SK-N-SH treated with all-trans-retinoic acid at 6 μM for 48 hours (cell line): Measurements from ENCODE around the gene SORL1.

Experiments used
- ATAC-seq: fragments of 200-7000 bp; cut with Tn5 transposase; 3 replicates; pipeline ENCODE4 v1.9.1; 2020; ENCODE audit warnings: mild to moderate bottlenecking, moderate library complexity
- ARNTL ChIP-seq: fragments of 450-650 bp; formaldehyde crosslinking; IDR thresholded peaks from 2 replicates; pipeline ENCODE4 v1.5.0; 2020; ENCODE audit warnings: low read depth, mild to moderate bottlenecking, moderate library complexity, borderline replicate concordance
- BACH2 ChIP-seq: fragments of 250-450 bp; sonication (Bioruptor Pico); IDR thresholded peaks from 2 replicates; pipeline ENCODE4 v1.9.0; 2021; ENCODE audit warnings: mild to moderate bottlenecking, borderline replicate concordance
- CSDC2 ChIP-seq: fragments of 250-450 bp; sonication (Bioruptor Pico); IDR thresholded peaks from 2 replicates; pipeline ENCODE4 v1.5.0; 2020; ENCODE audit warnings: mild to moderate bottlenecking, moderate library complexity
- CSRNP3 ChIP-seq: fragments of 250-450 bp; sonication (Bioruptor Pico); IDR thresholded peaks from 2 replicates; pipeline ENCODE4 v1.5.1; 2021; ENCODE audit warnings: mild to moderate bottlenecking, moderate library complexity
- ESRRG ChIP-seq: fragments of 250-450 bp; sonication (Bioruptor Pico); IDR thresholded peaks from 2 replicates; pipeline ENCODE4 v1.6.1; 2021; ENCODE audit warnings: mild to moderate bottlenecking
- GLIS3 ChIP-seq: fragments of 250-450 bp; sonication (Bioruptor Pico); IDR thresholded peaks from 2 replicates; pipeline ENCODE4 v1.5.0; 2020; ENCODE audit warnings: mild to moderate bottlenecking, moderate library complexity
- ISL1 ChIP-seq: fragments of 250-450 bp; sonication (Bioruptor Pico); IDR thresholded peaks from 2 replicates; pipeline ENCODE4 v2.1.2; 2022; ENCODE audit warnings: mild to moderate bottlenecking, moderate library complexity
- OSR1 ChIP-seq: fragments of 250-450 bp; sonication (Bioruptor Pico); IDR thresholded peaks from 2 replicates; pipeline ENCODE4 v1.8.0; 2022; ENCODE audit warnings: moderate library complexity, mild to moderate bottlenecking, inconsistent platforms
- RARB ChIP-seq: fragments of 250-450 bp; sonication (Bioruptor Pico); IDR thresholded peaks from 2 replicates; pipeline ENCODE4 v1.8.0; 2021; ENCODE audit warnings: mild to moderate bottlenecking, moderate library complexity
- SNAI2 ChIP-seq: fragments of 250-450 bp; sonication (Bioruptor Pico); IDR thresholded peaks from 2 replicates; pipeline ENCODE4 v1.5.0; 2020; ENCODE audit warnings: mild to moderate bottlenecking, moderate library complexity
- TOX ChIP-seq: fragments of 250-450 bp; sonication (Bioruptor Pico); IDR thresholded peaks from 2 replicates; pipeline ENCODE4 v1.8.0; 2021; ENCODE audit warnings: mild to moderate bottlenecking, moderate library complexity, borderline replicate concordance
- TSHZ2 ChIP-seq: fragments of 250-450 bp; sonication (Bioruptor Pico); IDR thresholded peaks from 2 replicates; pipeline ENCODE4 v1.5.0; 2020; ENCODE audit warnings: mild to moderate bottlenecking, moderate library complexity
- ZC3H10 ChIP-seq: fragments of 250-450 bp; sonication (Bioruptor Pico); IDR thresholded peaks from 2 replicates; pipeline ENCODE4 v1.5.1; 2021; ENCODE audit warnings: mild to moderate bottlenecking, moderate library complexity
- ZFP3 ChIP-seq: fragments of 250-450 bp; sonication (Bioruptor Pico); IDR thresholded peaks from 2 replicates; pipeline ENCODE4 v1.5.0; 2020; ENCODE audit warnings: mild to moderate bottlenecking, moderate library complexity
- ZFP30 ChIP-seq: fragments of 450-650 bp; formaldehyde crosslinking; IDR thresholded peaks from 2 replicates; pipeline ENCODE4 v1.5.0; 2022; ENCODE audit warnings: mild to moderate bottlenecking, moderate library complexity
- ZNF565 ChIP-seq: fragments of 450-650 bp; formaldehyde crosslinking; conservative IDR thresholded peaks from 2 replicates; pipeline ENCODE4 v1.5.0; 2020; ENCODE audit warnings: low read depth, mild to moderate bottlenecking, moderate library complexity
- ZNF8 ChIP-seq: fragments of 450-650 bp; formaldehyde crosslinking; IDR thresholded peaks from 2 replicates; pipeline ENCODE4 v1.5.0; 2020; ENCODE audit warnings: mild to moderate bottlenecking, moderate library complexity
- TF ChIP-seq, protein P1 (sequence below): fragments of 250-450 bp; sonication (Bioruptor Pico); IDR thresholded peaks from 2 replicates; pipeline ENCODE4 v1.8.0; 2020; ENCODE audit warnings: mild to moderate bottlenecking, moderate library complexity, borderline replicate concordance
- TF ChIP-seq, protein P2 (sequence below): fragments of 250-450 bp; sonication (Bioruptor Pico); IDR thresholded peaks from 2 replicates; pipeline ENCODE4 v1.8.0; 2021; ENCODE audit warnings: low read depth, mild to moderate bottlenecking, moderate library complexity, borderline replicate concordance

SORL1 gene

GRCh38 chr11:121521145-121522042 lies 69.3 kb downstream of the SORL1 start:
- TF ChIP-seq, protein P1, sequence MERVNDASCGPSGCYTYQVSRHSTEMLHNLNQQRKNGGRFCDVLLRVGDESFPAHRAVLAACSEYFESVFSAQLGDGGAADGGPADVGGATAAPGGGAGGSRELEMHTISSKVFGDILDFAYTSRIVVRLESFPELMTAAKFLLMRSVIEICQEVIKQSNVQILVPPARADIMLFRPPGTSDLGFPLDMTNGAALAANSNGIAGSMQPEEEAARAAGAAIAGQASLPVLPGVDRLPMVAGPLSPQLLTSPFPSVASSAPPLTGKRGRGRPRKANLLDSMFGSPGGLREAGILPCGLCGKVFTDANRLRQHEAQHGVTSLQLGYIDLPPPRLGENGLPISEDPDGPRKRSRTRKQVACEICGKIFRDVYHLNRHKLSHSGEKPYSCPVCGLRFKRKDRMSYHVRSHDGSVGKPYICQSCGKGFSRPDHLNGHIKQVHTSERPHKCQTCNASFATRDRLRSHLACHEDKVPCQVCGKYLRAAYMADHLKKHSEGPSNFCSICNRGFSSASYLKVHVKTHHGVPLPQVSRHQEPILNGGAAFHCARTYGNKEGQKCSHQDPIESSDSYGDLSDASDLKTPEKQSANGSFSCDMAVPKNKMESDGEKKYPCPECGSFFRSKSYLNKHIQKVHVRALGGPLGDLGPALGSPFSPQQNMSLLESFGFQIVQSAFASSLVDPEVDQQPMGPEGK (CRISPR knock-in tag) = no peak
- TF ChIP-seq ZC3H10 (CRISPR knock-in tag) (no peak), RARB (CRISPR knock-in tag) (no peak), ZNF565 (CRISPR knock-in tag) (no peak), BACH2 (CRISPR knock-in tag) (no peak), CSRNP3 (CRISPR knock-in tag) (no peak), TSHZ2 (CRISPR knock-in tag) (no peak), ZFP3 (CRISPR knock-in tag) (no peak), SNAI2 (no peak), ISL1 (CRISPR knock-in tag) (no peak), OSR1 (CRISPR knock-in tag) (no peak), GLIS3 (CRISPR knock-in tag) (no peak), ARNTL (CRISPR knock-in tag) (no peak), TOX (CRISPR knock-in tag) (no peak), ZFP30 (no peak), CSDC2 (CRISPR knock-in tag) (no peak), ZNF8 (CRISPR knock-in tag) (no peak), ESRRG (CRISPR knock-in tag) (no peak)
- TF ChIP-seq, protein P2, sequence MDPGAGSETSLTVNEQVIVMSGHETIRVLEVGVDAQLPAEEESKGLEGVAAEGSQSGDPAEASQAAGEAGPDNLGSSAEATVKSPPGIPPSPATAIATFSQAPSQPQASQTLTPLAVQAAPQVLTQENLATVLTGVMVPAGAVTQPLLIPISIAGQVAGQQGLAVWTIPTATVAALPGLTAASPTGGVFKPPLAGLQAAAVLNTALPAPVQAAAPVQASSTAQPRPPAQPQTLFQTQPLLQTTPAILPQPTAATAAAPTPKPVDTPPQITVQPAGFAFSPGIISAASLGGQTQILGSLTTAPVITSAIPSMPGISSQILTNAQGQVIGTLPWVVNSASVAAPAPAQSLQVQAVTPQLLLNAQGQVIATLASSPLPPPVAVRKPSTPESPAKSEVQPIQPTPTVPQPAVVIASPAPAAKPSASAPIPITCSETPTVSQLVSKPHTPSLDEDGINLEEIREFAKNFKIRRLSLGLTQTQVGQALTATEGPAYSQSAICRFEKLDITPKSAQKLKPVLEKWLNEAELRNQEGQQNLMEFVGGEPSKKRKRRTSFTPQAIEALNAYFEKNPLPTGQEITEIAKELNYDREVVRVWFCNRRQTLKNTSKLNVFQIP (CRISPR knock-in tag) = no peak
- TF ChIP-seq, all 23 proteins: peak for 0
- ATAC-seq = no peak

GRCh38 chr11:121522043-121522941 lies 70.2 kb downstream of the SORL1 start:
- ATAC-seq = no peak
- TF ChIP-seq ARNTL (CRISPR knock-in tag) = no peak
- no peak for TF ChIP-seq ZFP3 (CRISPR knock-in tag)
- TF ChIP-seq RARB (CRISPR knock-in tag) = no peak
- TF ChIP-seq ZNF565 (CRISPR knock-in tag) = no peak
- TF ChIP-seq, protein P1 (CRISPR knock-in tag) = no peak
- TF ChIP-seq CSRNP3 (CRISPR knock-in tag) = no peak
